Panc1 (cell line): ENCODE measurements around the gene CCNB1IP1.

Source experiments
- CTCF ChIP-seq: fragments of 450-650 bp; IDR thresholded peaks from 2 replicates; pipeline ENCODE4 v1.5.1; 2017; ENCODE audit warnings: mild to moderate bottlenecking
- POLR2AphosphoS5 ChIP-seq: IDR thresholded peaks from 2 replicates; pipeline ENCODE4 v1.6.1; 2012; ENCODE audit warnings: mild to moderate bottlenecking, low read depth, low read length, moderate library complexity
- REST ChIP-seq, 2 experiments: IDR thresholded peaks; 2 replicates each; pipeline ENCODE4 v1.6.1; 2011 to 2012; ENCODE audit warnings: low read depth in 2 of 2, control low read depth in 1 of 2, low read length in 1 of 2, mild to moderate bottlenecking in 1 of 2, moderate library complexity in 1 of 2; ENCODE audit not compliant: insufficient read depth in 1 of 2
- SIN3A ChIP-seq: IDR thresholded peaks from 2 replicates; pipeline ENCODE4 v1.6.1; 2012; ENCODE audit warnings: low read depth, mild to moderate bottlenecking, low read length, moderate library complexity, borderline replicate concordance; ENCODE audit not compliant: insufficient read depth

- TF ChIP-seq REST (IDR thresholded peaks at IDR 0.05; ENCODE audit: insufficient read depth in 1 of 2, low read depth in 2 of 2, low read length in 1 of 2) (no peak), CTCF (no peak), POLR2AphosphoS5 (no peak), SIN3A (no peak)
Measured at GRCh38 chr14:20376071-20376588, 43.1 kb upstream of the CCNB1IP1 start.
